Activated T-cell treated with anti-CD3 and anti-CD28 coated beads for 24 hours (primary cell): ENCODE data around the gene NEIL1.
"Not testable (repeated sequence)": the region's sequence is repeated elsewhere in the genome, so short reads cannot be mapped to it uniquely, and the experiment has no call there.

ENCODE experiments used
- DNase-seq: peaks from one replicate; pipeline ENCODE4 v3.0.0-alpha.2; 2020; ENCODE audit warnings: low read depth

NEIL1 gene, protein sequence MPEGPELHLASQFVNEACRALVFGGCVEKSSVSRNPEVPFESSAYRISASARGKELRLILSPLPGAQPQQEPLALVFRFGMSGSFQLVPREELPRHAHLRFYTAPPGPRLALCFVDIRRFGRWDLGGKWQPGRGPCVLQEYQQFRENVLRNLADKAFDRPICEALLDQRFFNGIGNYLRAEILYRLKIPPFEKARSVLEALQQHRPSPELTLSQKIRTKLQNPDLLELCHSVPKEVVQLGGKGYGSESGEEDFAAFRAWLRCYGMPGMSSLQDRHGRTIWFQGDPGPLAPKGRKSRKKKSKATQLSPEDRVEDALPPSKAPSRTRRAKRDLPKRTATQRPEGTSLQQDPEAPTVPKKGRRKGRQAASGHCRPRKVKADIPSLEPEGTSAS

DNA sequence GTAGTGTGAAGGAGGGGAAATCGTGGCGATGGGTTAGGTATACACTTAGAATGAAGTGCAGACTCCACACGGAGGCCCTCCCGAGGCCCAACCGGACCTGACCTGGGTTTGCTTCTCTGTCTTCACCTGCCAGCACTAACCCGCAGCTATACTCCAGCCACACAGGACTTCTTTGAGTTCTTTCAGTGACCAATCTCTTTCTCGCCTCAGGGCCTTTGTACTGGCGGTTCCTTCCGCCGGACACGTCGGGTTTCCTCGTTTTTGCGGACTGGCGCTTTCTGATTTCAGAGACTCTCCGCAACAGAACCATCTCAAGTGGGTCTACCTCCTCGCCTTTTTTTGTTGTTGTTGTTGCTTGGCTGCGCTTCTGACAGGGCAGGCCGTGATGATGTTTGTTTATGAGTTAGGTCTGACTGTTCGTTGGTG is at the start of gene NEIL1:
Gene NEIL1 (plus strand): TSS at position 244 of the 426 bp plus-strand sequence. CDS start 1,867 bp downstream, outside the sequence.
- DNase-seq, result no peak

DNA sequence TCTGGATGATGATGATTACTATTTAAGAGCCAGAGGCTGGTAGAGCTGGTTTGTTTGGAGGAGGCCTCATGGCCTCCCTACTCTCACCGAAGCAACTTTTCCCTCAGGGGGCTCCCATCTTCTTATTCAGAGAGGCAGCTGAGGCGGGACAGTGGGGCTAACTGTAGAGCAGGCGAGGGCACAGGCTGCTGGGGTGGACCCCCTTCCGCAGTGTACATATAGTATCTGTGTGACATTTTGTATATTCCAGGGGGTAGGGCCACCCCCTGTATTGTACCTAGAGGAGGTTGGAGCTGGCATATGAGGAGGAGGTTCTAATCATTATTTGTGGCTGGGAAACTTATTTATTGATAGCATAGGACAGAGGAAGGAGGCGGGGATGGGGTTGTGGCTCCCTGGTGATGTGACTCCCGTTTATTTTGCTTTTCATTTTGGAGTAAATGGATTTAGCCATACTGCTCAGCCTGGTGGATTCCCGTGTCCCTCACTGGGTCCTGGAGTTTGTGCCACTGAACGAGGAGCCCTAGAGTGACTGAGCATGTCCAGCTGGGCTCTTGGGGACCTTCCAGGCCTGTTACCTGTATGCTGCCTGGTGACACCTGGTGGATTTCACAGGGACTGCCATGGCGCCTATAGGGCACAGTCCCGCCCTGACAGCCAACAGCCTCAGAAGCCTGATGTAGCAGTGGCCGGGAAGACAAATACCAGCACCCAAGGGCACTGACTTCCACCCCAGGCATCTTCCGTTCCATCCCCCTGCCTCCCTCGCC is 48.1 kb upstream of the NEIL1 start:
- DNase-seq, result not testable (repeated sequence)

DNA sequence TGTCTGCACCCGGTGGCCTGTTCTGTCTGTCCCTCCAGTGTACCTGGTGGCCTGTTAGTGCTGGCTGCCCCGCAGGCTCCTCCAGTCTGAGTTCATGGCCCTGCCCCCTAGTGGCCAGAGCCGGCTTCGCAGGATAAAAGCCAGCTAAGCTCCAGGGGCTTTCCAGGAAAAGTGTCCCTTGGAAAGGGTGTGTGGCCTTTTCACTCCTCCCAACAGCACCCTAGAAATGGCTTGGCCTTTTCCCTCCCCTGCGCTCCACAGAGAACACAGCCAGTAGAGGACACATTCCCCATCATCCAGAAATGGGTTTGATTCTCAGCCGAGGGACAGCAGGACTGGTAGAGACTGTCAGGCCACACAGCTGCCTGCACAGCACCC is 47.5 kb upstream of the NEIL1 start:
- peak; percentile 49 for DNase-seq

DNA sequence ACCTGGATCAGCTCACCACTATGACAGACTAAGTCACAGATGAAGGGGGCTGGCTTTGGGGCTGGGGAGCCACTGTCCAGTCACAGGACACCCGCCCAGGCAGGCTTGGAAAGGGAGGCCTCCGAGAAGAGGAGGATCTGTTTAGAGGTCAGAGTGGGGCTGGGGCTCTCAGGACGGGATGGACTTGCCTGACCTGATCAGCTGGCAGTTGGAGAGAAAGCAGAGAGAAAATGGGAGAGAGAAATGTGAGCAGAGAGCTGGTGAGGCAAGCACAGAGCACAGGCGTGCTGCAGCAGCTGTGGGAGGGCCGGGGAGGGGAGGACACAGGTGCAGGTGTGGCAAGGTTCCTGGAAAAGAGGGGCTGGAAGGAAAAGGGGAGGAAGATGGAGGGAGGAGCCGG is 46.8 kb upstream of the NEIL1 start:
- DNase-seq, result not testable (repeated sequence)

DNA sequence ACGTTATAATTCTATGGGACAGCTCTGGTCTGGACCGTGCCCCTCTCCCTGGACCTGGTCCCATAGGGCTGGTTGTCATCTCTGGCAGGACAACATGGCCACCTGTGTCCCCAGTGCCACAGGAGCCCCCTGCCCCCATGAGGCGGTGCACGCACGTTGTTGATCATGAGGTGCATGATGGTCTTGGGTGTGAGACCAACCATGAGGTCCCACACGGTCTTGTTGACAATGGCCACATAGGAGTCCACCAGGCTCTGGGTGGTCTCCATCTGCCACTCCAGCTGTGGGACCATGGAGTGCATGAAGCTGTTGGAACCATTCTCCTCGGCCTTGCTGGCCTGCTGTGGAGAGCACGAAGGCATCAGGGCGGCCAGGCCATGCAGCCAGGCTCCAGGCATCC is 44.5 kb upstream of the NEIL1 start:
- no peak for DNase-seq

DNA sequence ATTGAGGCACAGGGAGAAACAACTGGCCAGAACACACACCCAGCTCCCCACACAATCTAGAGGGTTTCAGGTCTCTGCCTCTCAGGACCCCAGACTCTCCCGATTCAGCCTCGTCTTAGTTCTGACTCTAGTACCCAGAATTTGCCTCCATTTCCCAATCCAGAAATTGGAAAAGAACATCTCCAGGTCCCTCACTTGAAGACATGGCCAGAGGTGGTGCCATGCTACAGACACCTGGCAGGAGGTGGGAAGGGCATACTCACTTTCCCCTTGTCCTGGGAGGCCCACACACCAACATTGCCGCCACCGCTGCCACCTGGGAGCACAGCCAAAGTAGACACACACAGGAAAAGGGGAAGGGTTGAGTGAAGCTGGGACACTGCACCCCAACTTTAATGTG is 44.1 kb upstream of the NEIL1 start:
- DNase-seq, result not testable (repeated sequence)

DNA sequence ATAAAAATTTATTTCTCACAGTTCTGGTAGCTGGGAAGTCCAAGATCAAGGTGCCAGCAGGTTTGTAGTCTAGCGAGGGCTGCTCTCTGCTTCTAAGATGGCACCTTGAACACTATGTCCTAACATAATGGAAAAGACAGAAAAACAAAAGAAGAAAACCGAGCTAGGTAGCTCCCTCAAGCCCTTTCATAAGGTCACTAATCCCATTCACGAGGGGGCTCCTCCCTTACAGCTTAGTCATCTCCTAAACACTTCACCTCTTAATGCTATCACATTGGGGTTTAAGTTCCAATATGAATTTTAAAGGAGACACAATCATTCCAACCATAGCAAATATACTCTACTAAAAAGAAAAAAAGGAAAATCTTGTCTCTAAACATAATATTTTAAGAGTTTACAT is 40.7 kb upstream of the NEIL1 start:
- DNase-seq, result no peak

DNA sequence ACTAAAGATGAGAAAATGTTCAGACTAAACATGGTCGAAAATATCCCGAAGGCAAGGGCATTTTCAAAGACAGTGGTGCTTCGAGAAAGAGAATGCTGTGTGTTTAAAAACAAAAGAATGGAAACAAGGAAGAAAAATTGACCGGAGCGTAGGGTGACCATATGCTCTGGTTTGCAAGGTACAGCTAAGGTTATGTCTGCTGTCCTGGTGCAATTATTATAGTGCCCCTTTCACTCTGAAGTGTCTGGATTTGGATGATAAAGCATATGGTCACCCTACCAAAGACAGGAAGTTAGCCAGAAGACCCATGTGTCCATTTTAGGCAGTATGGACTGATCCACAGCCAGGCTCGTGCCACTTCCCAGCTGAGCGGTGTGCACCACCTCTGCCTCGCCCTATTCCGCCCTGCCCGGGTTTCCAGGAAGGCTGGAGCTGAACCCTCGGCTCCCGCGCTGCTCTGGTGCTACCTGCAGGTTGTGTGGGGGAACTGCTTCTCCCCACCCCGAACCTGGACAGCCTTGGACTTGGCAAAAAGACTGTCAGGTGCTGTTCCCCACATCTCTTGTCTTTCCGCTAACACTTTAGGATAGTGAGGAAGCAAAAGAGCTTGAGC is 39.0 kb upstream of the NEIL1 start:
- DNase-seq, result no peak

DNA sequence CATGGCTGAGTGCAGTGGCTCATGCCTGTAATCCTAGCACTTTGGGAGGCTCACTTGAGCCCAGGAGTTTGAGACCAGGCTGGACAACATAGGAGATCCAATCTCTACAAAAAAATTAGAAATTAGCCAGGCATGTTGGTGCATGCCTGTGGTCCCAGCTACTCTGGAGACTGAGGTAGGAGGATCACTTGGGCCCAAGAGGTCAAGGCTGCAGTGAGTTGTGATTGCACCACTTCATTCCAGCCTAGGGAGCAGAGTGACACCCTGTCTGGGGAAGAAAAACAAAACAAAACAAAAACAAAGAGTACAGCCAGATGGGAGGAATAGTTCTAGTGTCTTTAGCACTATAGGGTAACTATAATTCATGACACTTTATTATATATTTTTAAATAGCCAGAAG is 37.1 kb upstream of the NEIL1 start:
- no peak for DNase-seq

DNA sequence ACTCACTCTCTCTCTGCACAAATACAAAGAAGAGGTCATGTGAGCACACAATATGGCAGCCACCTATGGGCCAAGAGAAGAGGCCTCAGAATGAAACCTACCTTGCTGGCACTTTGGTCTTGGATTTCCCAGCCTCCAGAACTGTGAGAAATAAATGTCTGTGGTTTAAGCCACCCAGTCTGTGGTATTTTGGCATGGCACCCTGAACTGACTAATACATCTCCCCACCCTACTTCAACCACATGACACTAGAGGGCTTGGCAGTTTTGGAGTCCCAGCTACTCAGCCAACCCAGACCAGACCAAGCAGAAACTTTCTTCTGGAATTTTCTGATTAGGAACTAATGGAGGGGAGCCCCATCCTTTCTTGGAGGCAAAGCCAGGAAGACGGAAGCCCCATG is 34.3 kb upstream of the NEIL1 start:
- DNase-seq, result not testable (repeated sequence)

DNA sequence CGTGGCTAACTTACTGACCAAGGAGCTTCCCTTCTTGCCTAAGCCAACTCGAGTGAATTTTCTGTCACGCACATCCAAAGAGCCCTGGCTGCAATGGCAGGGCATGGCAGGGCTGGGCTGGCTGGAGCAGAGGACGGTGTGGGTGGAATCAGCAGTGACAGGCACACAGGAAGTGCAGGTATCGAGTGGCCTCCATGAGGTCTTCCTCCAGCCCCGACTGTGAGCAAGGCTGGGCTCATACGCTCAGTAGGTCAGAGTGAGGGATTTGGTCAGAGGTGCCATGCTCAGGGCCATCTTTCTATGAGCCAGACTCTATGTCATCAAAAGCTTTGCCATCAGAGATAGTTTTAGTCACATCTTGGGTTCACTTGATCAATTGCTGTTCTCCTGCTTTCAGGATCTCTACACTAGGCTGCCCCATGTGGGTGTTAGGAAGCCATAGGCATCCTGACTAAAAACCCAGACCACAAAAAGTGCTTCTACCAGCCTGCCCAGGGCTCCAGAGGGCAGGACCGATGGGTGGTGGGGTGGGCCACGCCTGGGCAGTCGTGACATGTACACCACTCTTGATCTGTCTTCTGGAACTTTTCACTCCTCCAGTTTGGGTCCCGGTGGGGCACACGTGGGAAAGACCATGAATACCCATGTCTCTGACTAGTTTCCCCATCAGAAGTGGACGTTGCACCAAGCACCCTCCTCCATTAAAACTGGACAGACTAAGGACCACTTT is 33.6 kb upstream of the NEIL1 start:
- DNase-seq, result no peak

DNA sequence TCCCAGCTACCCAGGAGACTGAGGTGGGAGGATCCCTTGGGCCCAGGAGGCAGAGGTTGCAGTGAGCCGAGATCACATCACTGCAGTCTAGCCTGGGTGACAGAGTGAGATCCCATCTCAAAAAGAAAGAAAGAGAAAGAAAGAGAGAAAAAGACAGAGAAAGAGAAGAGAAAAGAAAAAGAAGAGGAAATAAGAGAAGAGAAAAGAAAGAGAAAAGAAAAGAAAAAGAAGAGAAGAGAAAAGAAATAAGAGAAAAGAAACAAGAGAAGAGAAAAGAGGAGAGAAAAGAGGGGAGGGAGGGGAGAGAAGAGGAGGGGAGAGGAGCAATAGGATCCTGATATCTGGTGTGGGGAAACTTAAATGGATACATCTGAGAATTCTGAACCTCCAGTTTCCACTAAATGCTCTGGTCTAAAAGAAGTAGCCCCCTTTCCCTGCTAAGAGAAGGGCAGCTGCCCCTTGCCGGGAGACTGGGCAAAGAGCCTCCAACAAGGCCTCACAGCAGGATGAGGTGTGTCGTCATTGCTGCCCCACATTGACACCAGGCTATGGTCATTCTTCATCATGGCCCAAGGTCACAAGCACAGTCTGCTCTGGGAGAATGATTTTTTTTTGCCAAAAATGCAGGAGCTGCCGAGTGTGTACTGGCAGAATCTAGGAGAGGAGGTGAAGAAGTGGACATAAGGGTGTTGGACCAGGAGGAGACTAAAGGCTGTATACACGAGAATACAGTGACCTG is 32.1 kb upstream of the NEIL1 start:
- DNase-seq, result no peak

DNA sequence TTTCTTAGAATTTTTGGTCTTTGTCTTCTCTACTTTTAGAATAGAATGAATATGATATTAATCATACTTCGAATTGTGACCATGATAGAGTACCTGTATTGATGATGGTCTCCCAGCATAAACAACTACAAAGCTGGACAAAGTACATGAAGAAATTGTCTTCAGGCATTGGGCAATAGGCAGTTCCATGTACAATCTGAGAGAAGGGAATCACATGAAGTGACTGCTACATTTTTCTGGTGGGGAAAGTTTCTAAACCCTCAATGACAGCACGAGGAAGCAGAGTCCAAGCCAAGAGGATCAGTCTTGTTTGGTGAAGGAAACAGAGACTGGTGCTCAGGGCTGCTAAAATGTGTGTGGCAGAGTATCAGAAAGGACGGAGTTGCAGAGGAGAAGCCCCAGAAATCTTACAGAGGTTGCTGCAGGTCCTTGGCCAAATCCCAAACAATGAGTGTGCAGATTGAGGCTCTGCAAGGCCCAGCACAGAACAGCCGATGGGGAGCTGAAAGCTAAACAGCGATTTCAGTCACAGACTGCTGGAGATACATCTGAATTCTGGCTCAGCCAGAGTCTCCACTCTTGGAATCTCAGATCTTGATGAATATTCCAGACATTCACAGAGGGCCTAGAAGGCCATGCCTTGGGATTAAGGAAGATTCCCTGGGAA is 27.5 kb upstream of the NEIL1 start:
- DNase-seq, result not testable (repeated sequence)

DNA sequence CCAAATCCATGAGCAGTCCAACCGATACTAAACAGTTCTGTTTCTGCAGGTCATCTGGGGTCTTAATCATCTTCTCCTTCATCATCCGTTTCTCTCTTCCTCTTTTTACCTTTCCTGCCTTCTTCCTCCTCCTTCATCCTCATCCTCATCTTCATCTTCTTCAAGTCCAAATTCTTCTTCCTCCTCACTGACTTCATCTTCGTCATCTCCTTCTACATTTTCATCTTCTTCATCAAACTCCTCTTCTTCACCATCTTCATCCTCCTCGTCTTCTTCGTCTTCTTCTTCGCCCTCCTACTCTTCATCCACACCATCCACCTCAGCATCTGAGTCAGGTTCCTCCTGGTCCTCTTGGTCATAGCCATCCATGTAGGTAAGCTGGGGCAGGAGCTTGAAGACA is 25.1 kb upstream of the NEIL1 start:
- no peak for DNase-seq

DNA sequence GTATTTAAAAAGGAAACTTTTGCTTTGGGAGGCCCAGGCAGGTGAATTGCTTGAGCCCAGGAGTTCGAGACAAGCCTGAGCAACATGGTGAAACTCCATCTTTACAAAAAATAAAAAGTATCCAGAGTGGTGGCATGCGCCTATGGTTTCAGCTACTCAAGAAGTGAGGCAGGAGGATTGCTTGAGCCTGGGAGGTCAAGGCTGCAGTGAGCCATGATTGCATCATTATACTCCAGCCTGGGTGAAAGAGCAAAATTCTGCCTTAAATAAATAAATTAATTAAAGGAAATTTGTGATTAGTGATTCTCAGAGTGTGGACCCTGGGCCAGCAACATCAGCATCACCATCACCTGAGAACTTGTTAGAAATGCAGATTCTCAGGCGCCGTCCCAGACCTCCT is 20.9 kb upstream of the NEIL1 start:
- DNase-seq, result no peak

DNA sequence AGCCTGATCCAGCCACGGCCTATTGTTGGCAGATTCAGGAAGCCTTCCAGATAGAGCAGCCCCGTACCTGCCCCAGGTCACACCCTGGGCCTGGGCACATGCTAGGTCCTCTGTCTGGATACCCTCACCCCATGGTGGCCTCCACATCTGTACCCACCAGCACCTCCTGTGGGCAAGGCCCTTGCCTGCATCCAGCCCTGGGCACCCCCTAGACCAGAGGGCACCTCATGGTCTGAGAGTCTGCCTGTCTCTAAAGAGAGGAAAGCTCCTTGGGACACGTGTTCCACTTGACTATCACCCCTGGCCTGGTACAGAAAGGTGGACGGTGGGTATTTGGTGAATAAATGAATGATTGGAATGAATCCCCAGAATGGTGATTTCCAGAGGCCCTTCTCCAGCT is 19.8 kb upstream of the NEIL1 start:
- DNase-seq, result no peak

DNA sequence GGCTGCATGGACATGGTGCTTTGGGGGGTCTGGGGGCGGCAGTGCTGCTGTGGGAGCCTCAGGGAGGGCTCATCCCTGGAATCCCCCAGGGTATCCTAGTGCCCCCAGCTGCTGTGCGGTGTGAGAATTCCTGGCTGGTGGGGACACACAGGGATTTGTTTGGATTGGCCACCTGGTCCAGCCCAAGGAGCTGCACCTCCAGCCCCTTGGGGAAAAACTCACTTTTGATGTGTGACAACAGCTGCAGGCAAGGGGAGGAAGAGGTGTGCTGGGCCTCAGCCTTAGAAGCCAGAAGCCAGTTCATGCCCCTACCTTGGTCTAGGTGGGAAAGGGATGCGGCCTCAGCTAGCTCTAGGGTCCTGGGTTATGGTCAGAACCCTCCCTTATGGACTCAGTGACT is 19.3 kb upstream of the NEIL1 start:
- no peak for DNase-seq

DNA sequence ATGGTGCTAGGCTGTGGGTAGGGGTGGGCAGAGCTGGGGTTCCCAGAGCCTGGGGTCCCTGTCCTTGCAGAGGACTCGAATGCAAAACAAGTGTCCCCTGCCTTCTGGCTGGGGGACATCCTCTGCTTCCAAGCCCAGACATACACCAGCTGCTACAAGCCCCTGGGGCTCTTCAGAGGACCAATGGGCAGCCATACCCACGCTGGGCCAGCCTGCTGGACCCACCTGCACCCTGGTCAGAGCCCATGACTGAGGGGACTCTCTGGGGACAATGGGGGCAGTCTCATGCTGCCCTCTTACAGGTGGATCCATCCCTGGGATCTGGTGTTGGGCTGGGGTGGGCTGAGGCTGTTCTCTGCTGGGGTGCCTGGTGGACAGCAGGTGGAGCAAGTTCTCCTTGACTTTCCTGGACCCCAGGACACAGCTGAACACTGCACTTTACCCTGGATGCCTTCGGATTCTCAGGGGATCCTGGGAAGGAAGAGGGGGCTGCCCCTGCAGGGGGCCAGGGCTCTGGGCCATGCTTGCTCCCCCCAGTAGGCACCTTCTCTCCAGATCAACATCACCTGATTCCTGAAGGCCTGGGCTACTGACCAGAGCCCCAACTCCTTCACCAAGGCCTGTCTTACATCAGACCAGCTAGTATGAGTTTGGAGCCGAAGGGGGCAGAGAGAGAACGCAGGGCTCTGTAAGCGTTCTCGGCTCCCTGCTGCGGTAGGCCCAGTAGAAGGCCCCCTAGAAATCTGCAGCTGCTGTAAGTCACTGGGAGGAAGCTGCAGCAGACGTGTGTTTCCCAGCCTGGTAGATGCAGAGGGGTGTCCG is 18.1 kb upstream of the NEIL1 start:
- DNase-seq, result no peak

DNA sequence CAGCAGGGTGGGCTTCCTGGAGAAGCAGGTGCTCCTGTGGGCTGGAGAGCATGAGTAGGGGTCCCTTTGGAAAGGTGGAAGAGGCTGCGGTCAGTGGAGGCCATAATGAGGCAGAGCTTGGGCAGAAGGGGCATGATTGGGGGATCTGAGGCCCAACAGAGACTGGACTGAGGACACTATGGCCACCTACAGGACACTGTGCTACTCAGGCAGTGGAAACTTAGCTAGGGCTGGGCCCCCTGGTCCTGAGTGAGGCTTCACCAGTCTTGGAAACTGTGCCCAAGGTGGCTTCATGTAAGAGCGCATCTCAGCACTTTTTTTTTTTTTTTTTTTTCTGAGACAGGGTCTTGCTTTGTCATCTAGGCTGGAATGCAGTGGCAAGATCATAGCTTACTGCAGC is 17.3 kb upstream of the NEIL1 start:
- no peak for DNase-seq

DNA sequence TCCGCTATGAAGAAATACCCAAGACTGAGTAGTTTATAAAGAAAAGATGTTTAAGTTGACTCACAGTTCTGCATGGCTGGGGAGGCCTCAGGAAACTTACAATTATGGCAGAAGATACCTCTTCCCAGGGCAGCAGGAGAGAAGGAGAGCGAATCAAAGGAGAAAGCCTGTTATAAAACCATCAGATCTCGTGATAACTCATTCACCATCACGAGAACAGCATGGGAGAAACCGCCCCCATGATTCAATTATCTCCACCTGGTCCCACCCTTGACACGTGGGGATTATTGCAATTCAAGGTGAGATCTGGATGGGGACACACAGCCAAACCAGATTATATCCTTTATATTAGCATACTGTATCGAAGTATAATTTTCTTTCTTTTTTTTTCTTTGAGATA is 14.7 kb upstream of the NEIL1 start:
- not testable (repeated sequence) for DNase-seq
